WTC11 (cell line): ENCODE measurements around the gene ZNHIT3. TPM values are rescaled to one million over a fixed set of nuclear protein-coding genes. Genes with fewer than 3 reads are reported as not detected.

ENCODE experiments used
- ATAC-seq: fragments of 200-7000 bp; cut with Tn5 transposase; 2 replicates; pipeline ENCODE4 v1.10.0; 2021; ENCODE audit warnings: mild to moderate bottlenecking, moderate library complexity
- CTCF ChIA-PET: fragments of 300-600 bp; sonication (Branson Sonifier 250); formaldehyde crosslinking; loops from one replicate; lab custom pipeline; 2021; ENCODE audit warnings: antibody characterized with exemption; lab: Charles Lee
- POLR2A ChIA-PET: fragments of 350-600 bp; sonication (Branson Sonifier 250); formaldehyde crosslinking; loops from one replicate; lab custom pipeline; 2021; ENCODE audit warnings: antibody characterized with exemption; lab: Charles Lee
- DNase-seq: peaks from one replicate; pipeline ENCODE4 v3.0.0; 2021; ENCODE audit warnings: low spot score
- H3K27ac Mint-ChIP-seq: 2 replicates; pipeline ENCODE4 v1.8.0; 2021; ENCODE audit warnings: mixed read lengths
- H3K27me3 Mint-ChIP-seq: 2 replicates; pipeline ENCODE4 v1.8.0; 2021; ENCODE audit warnings: low read depth, mild to moderate bottlenecking, moderate library complexity, mixed read lengths
- H3K36me3 Mint-ChIP-seq: 2 replicates; pipeline ENCODE4 v1.8.0; 2021; ENCODE audit warnings: mixed read lengths
- H3K4me1 Mint-ChIP-seq: 2 replicates; pipeline ENCODE4 v1.8.0; 2022; ENCODE audit warnings: mixed read lengths
- H3K4me3 Mint-ChIP-seq: 2 replicates; pipeline ENCODE4 v1.8.0; 2021; ENCODE audit warnings: mild to moderate bottlenecking, moderate library complexity, mixed read lengths
- H3K9me3 Mint-ChIP-seq: 2 replicates; pipeline ENCODE4 v1.8.0; 2021; ENCODE audit warnings: mixed read lengths
- ATF1 ChIP-seq: sonication (generic); formaldehyde crosslinking; IDR thresholded peaks from 2 replicates; pipeline ENCODE4 v1.8.1; 2023; ENCODE audit warnings: mild to moderate bottlenecking, moderate library complexity, missing genetic modification reagents
- ATF2 ChIP-seq: sonication (generic); formaldehyde crosslinking; IDR thresholded peaks from 2 replicates; pipeline ENCODE4 v1.8.1; 2022; ENCODE audit warnings: low read depth, missing genetic modification reagents, borderline replicate concordance
- CREM ChIP-seq: sonication (generic); formaldehyde crosslinking; IDR thresholded peaks from 2 replicates; pipeline ENCODE4 v1.8.1; 2022; ENCODE audit warnings: mild to moderate bottlenecking, missing genetic modification reagents, moderate library complexity
- E2F5 ChIP-seq: sonication (generic); formaldehyde crosslinking; IDR thresholded peaks from 2 replicates; pipeline ENCODE4 v1.8.1; 2022; ENCODE audit warnings: mild to moderate bottlenecking, moderate library complexity, missing genetic modification reagents
- EMX1 ChIP-seq: fragments of 250-450 bp; sonication (Bioruptor Pico); IDR thresholded peaks from 2 replicates; pipeline ENCODE4 v1.8.0; 2021; ENCODE audit warnings: mild to moderate bottlenecking
- ESRRA ChIP-seq: sonication (generic); formaldehyde crosslinking; IDR thresholded peaks from 2 replicates; pipeline ENCODE4 v1.8.1; 2022; ENCODE audit warnings: mild to moderate bottlenecking, missing genetic modification reagents, borderline replicate concordance
- FOXK1 ChIP-seq: sonication (generic); formaldehyde crosslinking; IDR thresholded peaks from 2 replicates; pipeline ENCODE4 v1.8.0; 2022; ENCODE audit warnings: mild to moderate bottlenecking, moderate library complexity, missing genetic modification reagents
- FOXP1 ChIP-seq: sonication (generic); formaldehyde crosslinking; IDR thresholded peaks from 2 replicates; pipeline ENCODE4 v1.8.0; 2022; ENCODE audit warnings: missing genetic modification reagents, mild to moderate bottlenecking, moderate library complexity, borderline replicate concordance
- GTF2I ChIP-seq: fragments of 250-450 bp; sonication (Bioruptor Pico); conservative IDR thresholded peaks from 2 replicates; pipeline ENCODE4 v1.4.0; 2021; ENCODE audit warnings: mild to moderate bottlenecking
- HMGXB4 ChIP-seq: sonication (generic); formaldehyde crosslinking; IDR thresholded peaks from 2 replicates; pipeline ENCODE4 v1.8.1; 2023; ENCODE audit warnings: mild to moderate bottlenecking, moderate library complexity, missing genetic modification reagents
- JUN ChIP-seq: sonication (generic); formaldehyde crosslinking; IDR thresholded peaks from 2 replicates; pipeline ENCODE4 v1.8.0; 2023; ENCODE audit warnings: mild to moderate bottlenecking, missing genetic modification reagents
- KAT7 ChIP-seq: sonication (generic); formaldehyde crosslinking; IDR thresholded peaks from 2 replicates; pipeline ENCODE4 v1.8.1; 2023; ENCODE audit warnings: missing genetic modification reagents, mild to moderate bottlenecking, borderline replicate concordance
- MAX ChIP-seq: sonication (generic); formaldehyde crosslinking; IDR thresholded peaks from 2 replicates; pipeline ENCODE4 v1.8.0; 2022; ENCODE audit warnings: mild to moderate bottlenecking, missing genetic modification reagents
- MXD4 ChIP-seq: fragments of 250-450 bp; sonication (Bioruptor Pico); IDR thresholded peaks from 2 replicates; pipeline ENCODE4 v1.8.0; 2021; ENCODE audit warnings: mild to moderate bottlenecking, moderate library complexity, borderline replicate concordance
- NFYB ChIP-seq: sonication (generic); formaldehyde crosslinking; conservative IDR thresholded peaks from 2 replicates; pipeline ENCODE4 v1.8.0; 2022; ENCODE audit warnings: low read depth, missing genetic modification reagents
- RELA ChIP-seq: sonication (generic); formaldehyde crosslinking; IDR thresholded peaks from 2 replicates; pipeline ENCODE4 v1.8.1; 2022; ENCODE audit warnings: missing genetic modification reagents, mild to moderate bottlenecking, borderline replicate concordance
- STAT6 ChIP-seq: sonication (generic); formaldehyde crosslinking; conservative IDR thresholded peaks from 2 replicates; pipeline ENCODE4 v1.8.1; 2023; ENCODE audit warnings: mild to moderate bottlenecking, low read depth, missing genetic modification reagents, moderate library complexity
- TEAD1 ChIP-seq: sonication (generic); formaldehyde crosslinking; IDR thresholded peaks from 2 replicates; pipeline ENCODE4 v1.8.0; 2022; ENCODE audit warnings: mild to moderate bottlenecking, missing genetic modification reagents
- ZBTB21 ChIP-seq: sonication (generic); formaldehyde crosslinking; IDR thresholded peaks from 2 replicates; pipeline ENCODE4 v1.8.1; 2023; ENCODE audit warnings: mild to moderate bottlenecking, missing genetic modification reagents, borderline replicate concordance
- ZNF138 ChIP-seq: sonication (generic); formaldehyde crosslinking; conservative IDR thresholded peaks from 2 replicates; pipeline ENCODE4 v1.8.1; 2022; ENCODE audit warnings: mild to moderate bottlenecking, moderate library complexity, missing genetic modification reagents
- ZNF532 ChIP-seq: fragments of 250-450 bp; sonication (Bioruptor Pico); IDR thresholded peaks from 2 replicates; pipeline ENCODE4 v1.9.0; 2021; ENCODE audit warnings: mild to moderate bottlenecking, borderline replicate concordance
- ZNF671 ChIP-seq: fragments of 250-450 bp; sonication (Bioruptor Pico); IDR thresholded peaks from 2 replicates; pipeline ENCODE4 v1.8.0; 2021; ENCODE audit warnings: mild to moderate bottlenecking
- total RNA-seq: library from RNA; stranded (reverse); gene quantifications from 3 replicates; pipeline ENCODE4 v1.2.3, GENCODE V29; 2021
- TF ChIP-seq, protein P1 (sequence below): sonication (generic); formaldehyde crosslinking; IDR thresholded peaks from 2 replicates; pipeline ENCODE4 v1.8.1; 2023; ENCODE audit warnings: mild to moderate bottlenecking, missing genetic modification reagents

Gene ZNHIT3
- total RNA-seq, 1 experiment from 2014 or later, result 47.0 TPM

DNA sequence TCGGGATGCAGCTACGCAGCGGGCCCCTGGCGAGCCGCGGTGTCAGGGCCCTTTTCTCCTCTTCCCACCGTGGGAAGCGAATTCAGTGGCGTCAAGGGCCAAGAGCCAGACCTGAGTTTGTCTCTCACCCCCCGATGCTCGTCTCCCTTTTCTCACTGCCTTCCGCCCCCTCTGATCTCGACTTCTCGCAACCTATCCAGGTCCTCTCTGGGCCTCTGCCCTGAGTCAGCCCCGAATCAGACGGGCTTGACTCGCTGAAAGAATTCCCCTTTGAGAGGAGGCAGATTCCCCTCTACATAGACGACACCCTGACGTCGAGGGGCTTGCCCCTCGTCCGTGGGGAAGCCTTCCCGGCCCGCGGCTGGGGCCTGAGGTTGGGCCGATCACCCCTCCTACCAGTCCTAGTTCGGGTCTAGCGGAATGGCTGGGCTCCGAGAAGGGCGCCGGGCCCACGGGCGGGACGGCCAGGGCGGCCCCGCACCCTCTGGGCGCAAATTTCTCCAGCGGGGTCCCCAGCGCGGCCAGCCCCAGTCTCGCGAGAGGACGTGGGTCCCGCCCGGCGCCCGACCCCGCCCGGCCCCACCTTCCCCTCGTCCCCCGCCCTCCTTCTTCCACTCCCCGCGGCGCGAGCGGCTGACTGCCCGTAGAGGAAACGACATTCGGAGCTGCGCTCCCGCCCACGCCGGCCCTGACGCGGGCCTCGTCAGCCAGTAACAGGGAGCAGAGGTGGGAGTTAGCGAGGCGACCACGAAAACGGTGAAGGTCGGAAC is 58.0 kb downstream of the ZNHIT3 start, which contains the start of gene GGNBP2:
GGNBP2 (plus strand) TSS at position 613 of the 770 bp plus-strand sequence. CDS start 806 bp downstream, outside the sequence.
- H3K27ac Mint-ChIP-seq, result peak within 1 kb of the TSS; percentile 95
- CTCF ChIA-PET, result interaction anchor here (0.6 to 5.4 kb wide), 3 partner anchors 10 to 83 kb away, joined by 3 to 40 read pairs (median 4); partner anchors contain the start of genes MYO19 and PIGW
- no peaks in the 10 kb centered on the region for H3K27me3 Mint-ChIP-seq
- ATAC-seq (peak; percentile 61), DNase-seq (peak; percentile 90)
- no peaks in the 10 kb centered on the region for H3K9me3 Mint-ChIP-seq
- H3K36me3 Mint-ChIP-seq, result peaks cover 3% of the 10 kb centered on the region; the same call in 1 of the 2 replicates
- H3K4me1 Mint-ChIP-seq, result peaks cover 24% of the 10 kb centered on the region
- POLR2A ChIA-PET, result interaction anchor here (1.1 to 3.5 kb wide), 3 partner anchors 10 to 56 kb away, joined by 3 to 37 read pairs (median 5); partner anchors contain the start of genes DHRS11, MYO19 and PIGW
- peak within 1 kb of the TSS; percentile 98 for H3K4me3 Mint-ChIP-seq
- TF ChIP-seq KAT7 (CRISPR knock-in tag) (0 out of 2 replicates have a peak, but pooled peaks have one; percentile 41), RELA (CRISPR knock-in tag) (peak; percentile 36; the same call in 1 of the 2 replicates), MXD4 (CRISPR knock-in tag) (no peak), ZNF671 (CRISPR knock-in tag) (no peak), JUN (CRISPR knock-in tag) (0 out of 2 replicates have a peak, but pooled peaks have one; percentile 0), ZBTB21 (CRISPR knock-in tag) (no peak; the same call in 1 of the 2 replicates), NFYB (CRISPR knock-in tag) (no peak), ATF2 (no peak), ATF1 (CRISPR knock-in tag) (no peak; the same call in 1 of the 2 replicates), CREM (CRISPR knock-in tag) (0 out of 2 replicates have a peak, but pooled peaks have one; percentile 29), GTF2I (no peak), STAT6 (CRISPR knock-in tag) (no peak), E2F5 (CRISPR knock-in tag) (peak; percentile 62; the same call in 1 of the 2 replicates), ZNF138 (CRISPR knock-in tag) (no peak), ZNF532 (CRISPR knock-in tag) (no peak), FOXP1 (CRISPR knock-in tag) (0 out of 2 replicates have a peak, but pooled peaks have one; percentile 16), MAX (CRISPR knock-in tag) (peak; percentile 63; the same call in 1 of the 2 replicates), ESRRA (CRISPR knock-in tag) (peak; percentile 48; the same call in 1 of the 2 replicates), FOXK1 (CRISPR knock-in tag) (0 out of 2 replicates have a peak, but pooled peaks have one; percentile 27), EMX1 (no peak), HMGXB4 (CRISPR knock-in tag) (peak; percentile 70), TEAD1 (CRISPR knock-in tag) (0 out of 2 replicates have a peak, but pooled peaks have one; percentile 34)
- TF ChIP-seq, protein P1, sequence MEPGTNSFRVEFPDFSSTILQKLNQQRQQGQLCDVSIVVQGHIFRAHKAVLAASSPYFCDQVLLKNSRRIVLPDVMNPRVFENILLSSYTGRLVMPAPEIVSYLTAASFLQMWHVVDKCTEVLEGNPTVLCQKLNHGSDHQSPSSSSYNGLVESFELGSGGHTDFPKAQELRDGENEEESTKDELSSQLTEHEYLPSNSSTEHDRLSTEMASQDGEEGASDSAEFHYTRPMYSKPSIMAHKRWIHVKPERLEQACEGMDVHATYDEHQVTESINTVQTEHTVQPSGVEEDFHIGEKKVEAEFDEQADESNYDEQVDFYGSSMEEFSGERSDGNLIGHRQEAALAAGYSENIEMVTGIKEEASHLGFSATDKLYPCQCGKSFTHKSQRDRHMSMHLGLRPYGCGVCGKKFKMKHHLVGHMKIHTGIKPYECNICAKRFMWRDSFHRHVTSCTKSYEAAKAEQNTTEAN (CRISPR knock-in tag), result 0 out of 2 replicates have a peak, but pooled peaks have one; percentile 58
